BLaER1 (cell line): ENCODE data around the gene TMEM145.

ENCODE experiments used
- H3K27ac ChIP-seq: shearing (Covaris generic); formaldehyde crosslinking; 2 replicates; pipeline ENCODE4 v1.8.1; 2022
- H3K27me3 ChIP-seq: shearing (Covaris generic); formaldehyde crosslinking; 2 replicates; pipeline ENCODE4 v1.8.1; 2022
- H3K36me3 ChIP-seq: shearing (Covaris generic); formaldehyde crosslinking; 2 replicates; pipeline ENCODE4 v1.8.1; 2022
- H3K4me1 ChIP-seq: shearing (Covaris generic); formaldehyde crosslinking; 2 replicates; pipeline ENCODE4 v1.8.1; 2022
- H3K4me2 ChIP-seq: shearing (Covaris generic); formaldehyde crosslinking; 2 replicates; pipeline ENCODE4 v1.8.1; 2022
- H3K4me3 ChIP-seq: shearing (Covaris generic); formaldehyde crosslinking; 2 replicates; pipeline ENCODE4 v1.8.1; 2022
- H3K9ac ChIP-seq: shearing (Covaris generic); formaldehyde crosslinking; 2 replicates; pipeline ENCODE4 v1.8.1; 2022
- H3K9me3 ChIP-seq: shearing (Covaris generic); formaldehyde crosslinking; 2 replicates; pipeline ENCODE4 v1.8.1; 2022
- H4K20me1 ChIP-seq: shearing (Covaris generic); formaldehyde crosslinking; 2 replicates; pipeline ENCODE4 v1.8.1; 2022
- Cebpa-rat ChIP-seq: shearing (Covaris generic); IDR thresholded peaks from 2 replicates; pipeline ENCODE4 v1.8.1; 2022

TMEM145 gene

GRCh38 chr19:42283188-42284065, 29.7 kb upstream of the TMEM145 start:
- Histone ChIP-seq H3K36me3 (peaks cover 17% of the 10 kb centered on the region), H3K9me3 (no peaks in the 10 kb centered on the region), H3K27me3 (no peaks in the 10 kb centered on the region), H3K4me3 (peak overlapping the region; percentile 73), H4K20me1 (peaks cover 69% of the 10 kb centered on the region), H3K4me1 (peaks cover 75% of the 10 kb centered on the region), H3K27ac (peak overlapping the region; percentile 90), H3K9ac (peak overlapping the region; percentile 86), H3K4me2 (peak overlapping the region; percentile 99)
- TF ChIP-seq Cebpa-rat = no peak

GRCh38 chr19:42284066-42284501, 29.0 kb upstream of the TMEM145 start:
- no peaks in the 10 kb centered on the region for H3K9me3 ChIP-seq
- H3K36me3 ChIP-seq = peaks cover 23% of the 10 kb centered on the region
- peak overlapping the region; percentile 22; the same call in 1 of the 2 replicates for H3K4me2 ChIP-seq
- peak overlapping the region; percentile 73 for H3K4me3 ChIP-seq
- no peak for TF ChIP-seq Cebpa-rat
- peaks cover 69% of the 10 kb centered on the region for H4K20me1 ChIP-seq
- H3K27me3 ChIP-seq = no peaks in the 10 kb centered on the region
- peak overlapping the region; percentile 90 for H3K27ac ChIP-seq
- H3K4me1 ChIP-seq = peaks cover 75% of the 10 kb centered on the region
- H3K9ac ChIP-seq = peak overlapping the region; percentile 86

- peaks cover 71% of the 10 kb centered on the region for H4K20me1 ChIP-seq
- peak overlapping the region; percentile 73 for H3K4me3 ChIP-seq
- H3K9ac ChIP-seq = peak overlapping the region; percentile 85
- H3K4me2 ChIP-seq = peak overlapping the region; percentile 98
- H3K4me1 ChIP-seq = peaks cover 75% of the 10 kb centered on the region
- peaks cover 30% of the 10 kb centered on the region for H3K36me3 ChIP-seq
- H3K9me3 ChIP-seq = no peaks in the 10 kb centered on the region
- TF ChIP-seq Cebpa-rat = no peak
- peak overlapping the region; percentile 93 for H3K27ac ChIP-seq
- H3K27me3 ChIP-seq = no peaks in the 10 kb centered on the region
These were observed 28.3 kb upstream of the TMEM145 start for GRCh38 chr19:42284591-42285341.

GRCh38 chr19:42285541-42285941, 27.6 kb upstream of the TMEM145 start:
- Histone ChIP-seq H3K4me2 (peak overlapping the region; percentile 98), H3K9me3 (no peaks in the 10 kb centered on the region), H3K27me3 (no peaks in the 10 kb centered on the region), H4K20me1 (peaks cover 79% of the 10 kb centered on the region), H3K4me1 (peaks cover 83% of the 10 kb centered on the region), H3K9ac (peak overlapping the region; percentile 85), H3K4me3 (peak overlapping the region; percentile 73), H3K36me3 (peaks cover 38% of the 10 kb centered on the region), H3K27ac (peak overlapping the region; percentile 93)
- TF ChIP-seq Cebpa-rat = no peak

GRCh38 chr19:42285988-42286348, 27.1 kb upstream of the TMEM145 start:
- TF ChIP-seq Cebpa-rat = no peak
- Histone ChIP-seq H3K27me3 (no peaks in the 10 kb centered on the region), H3K9me3 (no peaks in the 10 kb centered on the region), H3K27ac (peak overlapping the region; percentile 93), H3K4me1 (peaks cover 87% of the 10 kb centered on the region), H3K4me2 (peak overlapping the region; percentile 98), H3K9ac (peak overlapping the region; percentile 85), H4K20me1 (peaks cover 83% of the 10 kb centered on the region), H3K4me3 (peak overlapping the region; percentile 73), H3K36me3 (peaks cover 42% of the 10 kb centered on the region)

GRCh38 chr19:42286349-42287016, 26.6 kb upstream of the TMEM145 start:
- H3K9ac ChIP-seq = peak overlapping the region; percentile 85
- peaks cover 87% of the 10 kb centered on the region for H4K20me1 ChIP-seq
- H3K4me2 ChIP-seq = peak overlapping the region; percentile 98
- peak overlapping the region; percentile 93 for H3K27ac ChIP-seq
- H3K9me3 ChIP-seq = no peaks in the 10 kb centered on the region
- H3K36me3 ChIP-seq = peaks cover 47% of the 10 kb centered on the region
- peak overlapping the region; percentile 73 for H3K4me3 ChIP-seq
- peaks cover 88% of the 10 kb centered on the region for H3K4me1 ChIP-seq
- TF ChIP-seq Cebpa-rat = no peak
- no peaks in the 10 kb centered on the region for H3K27me3 ChIP-seq

- Histone ChIP-seq H3K4me2 (peak overlapping the region; percentile 98), H3K9me3 (no peaks in the 10 kb centered on the region), H3K4me1 (peaks cover 87% of the 10 kb centered on the region), H3K27ac (peak overlapping the region; percentile 93), H3K27me3 (no peaks in the 10 kb centered on the region), H3K9ac (peak overlapping the region; percentile 55; the same call in 1 of the 2 replicates), H4K20me1 (peaks cover 87% of the 10 kb centered on the region), H3K36me3 (peaks cover 55% of the 10 kb centered on the region), H3K4me3 (peak overlapping the region; percentile 73)
- TF ChIP-seq Cebpa-rat = no peak
These were observed 25.9 kb upstream of the TMEM145 start for GRCh38 chr19:42287017-42287826.

GRCh38 chr19:42287827-42288107, 25.3 kb upstream of the TMEM145 start:
- no peaks in the 10 kb centered on the region for H3K27me3 ChIP-seq
- no peaks in the 10 kb centered on the region for H3K9me3 ChIP-seq
- peak overlapping the region; percentile 98; the same call in 1 of the 2 replicates for H3K4me2 ChIP-seq
- no peak overlapping the region for H3K9ac ChIP-seq
- no peak overlapping the region for H3K4me3 ChIP-seq
- peaks cover 81% of the 10 kb centered on the region for H3K4me1 ChIP-seq
- peaks cover 60% of the 10 kb centered on the region for H3K36me3 ChIP-seq
- no peak overlapping the region for H3K27ac ChIP-seq
- no peak for TF ChIP-seq Cebpa-rat
- peaks cover 88% of the 10 kb centered on the region for H4K20me1 ChIP-seq

- H4K20me1 ChIP-seq = peaks cover 89% of the 10 kb centered on the region
- H3K4me3 ChIP-seq = no peak overlapping the region
- no peak overlapping the region; the same call in 1 of the 2 replicates for H3K4me2 ChIP-seq
- no peak overlapping the region for H3K9ac ChIP-seq
- TF ChIP-seq Cebpa-rat = no peak
- H3K27ac ChIP-seq = no peak overlapping the region
- H3K9me3 ChIP-seq = no peaks in the 10 kb centered on the region
- peaks cover 66% of the 10 kb centered on the region for H3K36me3 ChIP-seq
- H3K4me1 ChIP-seq = peaks cover 75% of the 10 kb centered on the region
- H3K27me3 ChIP-seq = no peaks in the 10 kb centered on the region
These were observed 24.7 kb upstream of the TMEM145 start for GRCh38 chr19:42288387-42288786.
